Measurements from ENCODE around the gene ZNF212.

- TF ChIP-seq, protein P1, sequence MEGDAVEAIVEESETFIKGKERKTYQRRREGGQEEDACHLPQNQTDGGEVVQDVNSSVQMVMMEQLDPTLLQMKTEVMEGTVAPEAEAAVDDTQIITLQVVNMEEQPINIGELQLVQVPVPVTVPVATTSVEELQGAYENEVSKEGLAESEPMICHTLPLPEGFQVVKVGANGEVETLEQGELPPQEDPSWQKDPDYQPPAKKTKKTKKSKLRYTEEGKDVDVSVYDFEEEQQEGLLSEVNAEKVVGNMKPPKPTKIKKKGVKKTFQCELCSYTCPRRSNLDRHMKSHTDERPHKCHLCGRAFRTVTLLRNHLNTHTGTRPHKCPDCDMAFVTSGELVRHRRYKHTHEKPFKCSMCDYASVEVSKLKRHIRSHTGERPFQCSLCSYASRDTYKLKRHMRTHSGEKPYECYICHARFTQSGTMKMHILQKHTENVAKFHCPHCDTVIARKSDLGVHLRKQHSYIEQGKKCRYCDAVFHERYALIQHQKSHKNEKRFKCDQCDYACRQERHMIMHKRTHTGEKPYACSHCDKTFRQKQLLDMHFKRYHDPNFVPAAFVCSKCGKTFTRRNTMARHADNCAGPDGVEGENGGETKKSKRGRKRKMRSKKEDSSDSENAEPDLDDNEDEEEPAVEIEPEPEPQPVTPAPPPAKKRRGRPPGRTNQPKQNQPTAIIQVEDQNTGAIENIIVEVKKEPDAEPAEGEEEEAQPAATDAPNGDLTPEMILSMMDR (IDR thresholded peaks at IDR 0.05), result no peak
- no peak for TF ChIP-seq POLR2AphosphoS5 (IDR thresholded peaks at IDR 0.05)
- TF ChIP-seq POLR2A (IDR thresholded peaks at IDR 0.05; ENCODE audit: low read depth), result no peak
Measured at GRCh38 chr7:149196151-149196704, 43.2 kb upstream of the ZNF212 start.
